HG03354 (cell line): Measurements from ENCODE around the gene KPNA1.

ENCODE experiments used
- ATAC-seq: cut with Tn5 transposase; IDR thresholded peaks from one replicate; pipeline ENCODE4 v1.9.1; 2021; ENCODE audit warnings: mild to moderate bottlenecking; ENCODE audit not compliant: unreplicated experiment, poor library complexity, severe bottlenecking

The KPNA1 gene

GRCh38 chr3:122392868-122393844 lies 121.6 kb downstream of the KPNA1 start:
- no peak for ATAC-seq

- no peak for ATAC-seq
These were observed 122.9 kb downstream of the KPNA1 start for GRCh38 chr3:122391681-122392446.

- ATAC-seq: no peak
These were observed 124.1 kb downstream of the KPNA1 start for GRCh38 chr3:122390665-122391064.

- no peak for ATAC-seq
These were observed 124.8 kb downstream of the KPNA1 start for GRCh38 chr3:122389892-122390291.

- ATAC-seq: no peak
These were observed 125.5 kb downstream of the KPNA1 start for GRCh38 chr3:122389197-122389596.

- no peak for ATAC-seq
These were observed 127.0 kb downstream of the KPNA1 start for GRCh38 chr3:122387709-122388108.

GRCh38 chr3:122383771-122384697 lies 130.7 kb downstream of the KPNA1 start, which contains the start of gene FAM162A:
Gene FAM162A (plus strand): TSS chr3:122384182. CDS start chr3:122384266, 84 bp downstream.
- ATAC-seq: peak; percentile 92

GRCh38 chr3:122382888-122383666 lies 131.7 kb downstream of the KPNA1 start, which contains the start of gene MIX23:
Gene MIX23 (minus strand): TSS chr3:122383231. CDS start chr3:122383224, 7 bp downstream.
- peak; percentile 58 for ATAC-seq

GRCh38 chr3:122377975-122378374 lies 136.8 kb downstream of the KPNA1 start:
- ATAC-seq: no peak

GRCh38 chr3:122374034-122374433 lies 140.7 kb downstream of the KPNA1 start:
- no peak for ATAC-seq
